Activated CD4-positive, alpha-beta T cell treated with anti-CD3 and anti-CD28 coated beads for 48 hours (primary cell): ENCODE results near the gene RAB8B.

ENCODE experiments used
- DNase-seq: peaks from one replicate; pipeline ENCODE4 v3.0.0-alpha.2; 2020

Gene RAB8B

GRCh38 chr15:63277038-63277892 lies 87.9 kb downstream of the RAB8B start, which contains the start of gene APH1B:
APH1B (plus strand) TSS chr15:63277605; CDS start chr15:63277624, 19 bp downstream.
- peak; percentile 72 for DNase-seq

- DNase-seq = no peak
Measured at GRCh38 chr15:63277893-63278456, 88.6 kb downstream of the RAB8B start.

GRCh38 chr15:63283126-63283525 lies 93.7 kb downstream of the RAB8B start:
- no peak for DNase-seq

GRCh38 chr15:63284335-63284734 lies 94.9 kb downstream of the RAB8B start:
- no peak for DNase-seq

GRCh38 chr15:63287109-63287508 lies 97.7 kb downstream of the RAB8B start:
- DNase-seq = no peak

GRCh38 chr15:63288342-63288741 lies 98.9 kb downstream of the RAB8B start:
- DNase-seq = no peak

GRCh38 chr15:63288778-63289378 lies 99.5 kb downstream of the RAB8B start:
- no peak for DNase-seq

- no peak for DNase-seq
Measured at GRCh38 chr15:63291507-63291906, 102.1 kb downstream of the RAB8B start.

GRCh38 chr15:63292241-63292640 lies 102.8 kb downstream of the RAB8B start:
- no peak for DNase-seq

GRCh38 chr15:63292771-63293170 lies 103.4 kb downstream of the RAB8B start:
- DNase-seq = no peak

GRCh38 chr15:63294359-63294758 lies 105.0 kb downstream of the RAB8B start:
- DNase-seq = no peak

GRCh38 chr15:63295341-63295740 lies 105.9 kb downstream of the RAB8B start:
- no peak for DNase-seq

GRCh38 chr15:63296195-63296594 lies 106.8 kb downstream of the RAB8B start:
- no peak for DNase-seq

- DNase-seq = no peak
Measured at GRCh38 chr15:63299943-63300575, 110.7 kb downstream of the RAB8B start.

GRCh38 chr15:63301088-63301487 lies 111.7 kb downstream of the RAB8B start:
- no peak for DNase-seq

- no peak for DNase-seq
Measured at GRCh38 chr15:63305260-63305659, 115.9 kb downstream of the RAB8B start.

- no peak for DNase-seq
Measured at GRCh38 chr15:63306492-63307073, 117.2 kb downstream of the RAB8B start.

GRCh38 chr15:63308491-63308890 lies 119.1 kb downstream of the RAB8B start:
- no peak for DNase-seq

GRCh38 chr15:63308947-63309346 lies 119.5 kb downstream of the RAB8B start:
- no peak for DNase-seq

- no peak for DNase-seq
Measured at GRCh38 chr15:63310646-63311045, 121.2 kb downstream of the RAB8B start.

GRCh38 chr15:63312286-63312685 lies 122.9 kb downstream of the RAB8B start:
- DNase-seq = no peak

GRCh38 chr15:63313825-63314224 lies 124.4 kb downstream of the RAB8B start:
- no peak for DNase-seq

GRCh38 chr15:63314409-63314808 lies 125.0 kb downstream of the RAB8B start:
- DNase-seq = no peak
